Measurements from ENCODE around the gene WDR44. TPM values are rescaled to one million over a fixed set of nuclear protein-coding genes. Genes with fewer than 3 reads are reported as not detected.
A peak's percentile ranks its signal among the peaks of the same experiment; 100 is the strongest.

WDR44 gene
- total RNA-seq, 2 donors from 2014 or later, result 26.3 to 36.3 TPM

DNA sequence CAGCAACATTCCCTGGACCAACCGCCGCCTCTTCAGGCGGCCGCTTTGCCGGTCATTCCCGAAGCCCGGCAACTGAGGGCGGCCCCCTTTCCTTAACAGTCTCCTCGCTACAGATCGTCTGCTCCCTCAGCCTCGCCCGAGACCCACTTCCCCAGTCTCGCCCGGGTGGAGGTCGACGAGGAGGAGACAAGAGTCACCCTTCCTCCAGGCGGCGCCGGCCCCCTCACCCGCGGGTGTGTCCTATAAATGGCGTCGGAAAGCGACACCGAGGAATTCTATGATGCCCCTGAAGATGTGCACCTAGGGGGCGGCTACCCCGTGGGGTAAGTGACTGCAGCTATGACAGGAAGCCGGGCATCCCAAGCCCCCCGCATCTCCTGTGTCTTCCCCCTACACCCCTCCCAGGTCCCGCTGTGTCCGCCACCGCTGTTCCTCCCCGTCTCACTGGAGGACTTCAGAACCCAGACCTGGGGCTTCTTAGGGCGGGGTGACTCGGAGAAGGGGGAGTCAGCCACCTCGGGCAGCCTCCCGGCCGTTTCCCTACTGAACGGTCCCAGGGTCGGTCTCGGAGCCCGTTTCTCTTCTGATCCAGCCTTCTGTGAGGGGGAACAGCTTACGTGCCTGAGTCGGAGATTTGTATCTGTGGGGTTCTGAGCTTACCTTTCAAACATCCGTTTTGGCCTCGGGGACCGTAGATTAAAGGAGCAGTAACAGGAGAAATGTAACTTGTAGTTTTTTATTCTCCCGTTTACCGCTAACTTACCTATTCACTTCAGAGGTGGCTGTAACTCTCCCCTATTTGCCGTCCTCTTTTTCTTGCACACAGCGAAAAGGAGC lies 570 bp downstream of the WDR44 start:
- no peaks in the 10 kb centered on the region for H3K27me3 Mint-ChIP-seq (ENCODE audit: insufficient read depth)

DNA sequence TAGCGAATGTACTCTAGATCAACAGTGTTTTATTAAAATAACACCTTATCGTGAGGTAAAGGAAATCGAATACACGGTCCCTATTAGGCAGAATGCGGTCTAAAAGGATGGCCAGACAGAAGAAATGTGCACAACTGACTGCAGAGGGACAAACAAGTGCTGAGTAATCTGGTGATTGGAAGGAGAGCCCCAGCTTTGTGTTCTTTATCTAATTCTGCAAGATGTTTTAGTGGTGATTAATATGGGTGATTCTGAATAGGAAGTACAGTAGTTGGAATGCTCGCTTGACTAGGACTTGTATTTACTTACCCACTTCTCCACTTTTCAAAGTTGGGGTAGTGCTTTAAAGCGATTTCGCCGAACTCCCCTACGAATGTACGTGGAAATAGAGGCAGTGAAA lies 1.2 kb downstream of the WDR44 start:
- no peaks in the 10 kb centered on the region for H3K4me1 ChIP-seq (ENCODE audit: control insufficient read depth, insufficient read depth, low read length)
- no peaks in the 10 kb centered on the region for H3K36me3 ChIP-seq (ENCODE audit: control insufficient read depth, insufficient read depth, low read length)
- TF ChIP-seq, protein P1, sequence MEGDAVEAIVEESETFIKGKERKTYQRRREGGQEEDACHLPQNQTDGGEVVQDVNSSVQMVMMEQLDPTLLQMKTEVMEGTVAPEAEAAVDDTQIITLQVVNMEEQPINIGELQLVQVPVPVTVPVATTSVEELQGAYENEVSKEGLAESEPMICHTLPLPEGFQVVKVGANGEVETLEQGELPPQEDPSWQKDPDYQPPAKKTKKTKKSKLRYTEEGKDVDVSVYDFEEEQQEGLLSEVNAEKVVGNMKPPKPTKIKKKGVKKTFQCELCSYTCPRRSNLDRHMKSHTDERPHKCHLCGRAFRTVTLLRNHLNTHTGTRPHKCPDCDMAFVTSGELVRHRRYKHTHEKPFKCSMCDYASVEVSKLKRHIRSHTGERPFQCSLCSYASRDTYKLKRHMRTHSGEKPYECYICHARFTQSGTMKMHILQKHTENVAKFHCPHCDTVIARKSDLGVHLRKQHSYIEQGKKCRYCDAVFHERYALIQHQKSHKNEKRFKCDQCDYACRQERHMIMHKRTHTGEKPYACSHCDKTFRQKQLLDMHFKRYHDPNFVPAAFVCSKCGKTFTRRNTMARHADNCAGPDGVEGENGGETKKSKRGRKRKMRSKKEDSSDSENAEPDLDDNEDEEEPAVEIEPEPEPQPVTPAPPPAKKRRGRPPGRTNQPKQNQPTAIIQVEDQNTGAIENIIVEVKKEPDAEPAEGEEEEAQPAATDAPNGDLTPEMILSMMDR (conservative IDR thresholded peaks at IDR 0.05), result no peak
- no peaks in the 10 kb centered on the region for H3K27me3 ChIP-seq (ENCODE audit: control insufficient read depth, insufficient read depth, low read length, poor library complexity, severe bottlenecking)
- H3K27ac ChIP-seq (ENCODE audit: low read depth, low read length), result peak overlapping the region; percentile 90
- H3K9me3 ChIP-seq (ENCODE audit: control insufficient read depth, low read length), result no peaks in the 10 kb centered on the region
- 0% methylated on average over 3 to 9 of the region's 11 CpGs for WGBS, 2 experiments (ENCODE audit: insufficient coverage in 1 of 2, insufficient read length in 1 of 2)
- H3K9ac ChIP-seq (ENCODE audit: extremely low read depth, low read length, poor library complexity, severe bottlenecking), result peak overlapping the region; percentile 83
- Mint-ChIP-seq H3K9me3 (peaks cover 51% of the 10 kb centered on the region), H3K36me3 (ENCODE audit: low read depth) (no peaks in the 10 kb centered on the region), H3K27me3 (ENCODE audit: insufficient read depth) (no peaks in the 10 kb centered on the region), H3K4me3 (peak overlapping the region; percentile 95), H3K27ac (peak overlapping the region; percentile 97), H3K4me1 (peaks cover 15% of the 10 kb centered on the region)
- H3K4me3 ChIP-seq (ENCODE audit: low read length), result peak overlapping the region; percentile 90
- no peak for DNase-seq

More for the DNA sequence above, 570 bp downstream of the WDR44 start:
- H3K9me3 Mint-ChIP-seq, result peaks cover 54% of the 10 kb centered on the region
- Histone ChIP-seq H3K9me3 (ENCODE audit: control insufficient read depth, low read length) (no peaks in the 10 kb centered on the region), H3K4me1 (ENCODE audit: control insufficient read depth, insufficient read depth, low read length) (no peaks in the 10 kb centered on the region), H3K9ac (ENCODE audit: extremely low read depth, low read length, poor library complexity, severe bottlenecking) (peak overlapping the region; percentile 83), H3K36me3 (ENCODE audit: control insufficient read depth, insufficient read depth, low read length) (no peaks in the 10 kb centered on the region), H3K27ac (ENCODE audit: low read depth, low read length) (peak overlapping the region; percentile 90), H3K27me3 (ENCODE audit: control insufficient read depth, insufficient read depth, low read length, poor library complexity, severe bottlenecking) (no peaks in the 10 kb centered on the region), H3K4me3 (ENCODE audit: low read length) (peak overlapping the region; percentile 90)
- 0% methylated on average over 8 to 44 of the region's 51 CpGs for WGBS, 2 experiments (ENCODE audit: insufficient coverage in 1 of 2, insufficient read length in 1 of 2)
- peak; percentile 76 for DNase-seq
- TF ChIP-seq, protein P1 (conservative IDR thresholded peaks at IDR 0.05), result peak; percentile 30
- peak overlapping the region; percentile 95 for H3K4me3 Mint-ChIP-seq
- peaks cover 15% of the 10 kb centered on the region for H3K4me1 Mint-ChIP-seq
- no peaks in the 10 kb centered on the region for H3K36me3 Mint-ChIP-seq (ENCODE audit: low read depth)
- H3K27ac Mint-ChIP-seq, result peak overlapping the region; percentile 97

DNA sequence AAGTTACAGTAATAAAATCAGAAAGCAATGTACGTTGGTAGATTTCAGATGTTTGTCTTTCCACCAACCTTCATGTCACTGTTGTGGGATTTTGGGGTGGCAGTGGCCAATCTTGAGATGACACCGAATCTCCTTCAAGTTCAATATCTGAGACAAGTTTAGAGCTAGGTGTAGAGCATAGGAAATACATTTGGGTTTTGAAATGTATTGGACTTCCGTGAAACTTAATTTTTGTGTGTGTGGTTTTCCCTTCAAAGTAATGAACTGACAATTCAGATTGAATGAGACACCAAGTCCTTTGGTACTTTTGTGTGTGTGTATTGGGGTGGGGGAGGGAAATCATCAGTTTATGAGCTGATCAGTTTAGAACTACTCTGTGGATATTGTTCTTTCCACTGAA lies 1.8 kb downstream of the WDR44 start:
- peak overlapping the region; percentile 74 for H3K27ac Mint-ChIP-seq
- Histone ChIP-seq H3K9me3 (ENCODE audit: control insufficient read depth, low read length) (no peaks in the 10 kb centered on the region), H3K27me3 (ENCODE audit: control insufficient read depth, insufficient read depth, low read length, poor library complexity, severe bottlenecking) (no peaks in the 10 kb centered on the region), H3K4me3 (ENCODE audit: low read length) (peak overlapping the region; percentile 90), H3K4me1 (ENCODE audit: control insufficient read depth, insufficient read depth, low read length) (no peaks in the 10 kb centered on the region), H3K27ac (ENCODE audit: low read depth, low read length) (no peak overlapping the region), H3K9ac (ENCODE audit: extremely low read depth, low read length, poor library complexity, severe bottlenecking) (peak overlapping the region; percentile 83), H3K36me3 (ENCODE audit: control insufficient read depth, insufficient read depth, low read length) (no peaks in the 10 kb centered on the region)
- H3K4me3 Mint-ChIP-seq, result peak overlapping the region; percentile 95
- WGBS, 2 experiments (ENCODE audit: insufficient coverage in 1 of 2, insufficient read length in 1 of 2), result 0% methylated on average over 1 to 3 of the region's 3 CpGs
- peaks cover 17% of the 10 kb centered on the region for H3K4me1 Mint-ChIP-seq
- H3K9me3 Mint-ChIP-seq, result peaks cover 45% of the 10 kb centered on the region
- H3K36me3 Mint-ChIP-seq (ENCODE audit: low read depth), result no peaks in the 10 kb centered on the region
- no peak for DNase-seq
- TF ChIP-seq, protein P1 (conservative IDR thresholded peaks at IDR 0.05), result no peak
- no peaks in the 10 kb centered on the region for H3K27me3 Mint-ChIP-seq (ENCODE audit: insufficient read depth)

Measured in endodermal cell (in vitro differentiated cells).